Heart left ventricle (tissue), 16 donors: ENCODE results near the gene WRAP73. TPM values are rescaled to one million over a fixed set of nuclear protein-coding genes. Genes with fewer than 3 reads are reported as not detected.

Experiments
- ATAC-seq, 4 donors: fragments of 200-7000 bp; cut with Tn5 transposase; one replicate each; pipeline ENCODE4 v1.9.1; 2020 to 2022; ENCODE audit warnings: moderate library complexity in 4 of 4, mild to moderate bottlenecking in 3 of 4, moderate number of reproducible peaks in 1 of 4
- DNase-seq, 5 donors: peaks; one replicate each; pipeline ENCODE4 v3.0.0-alpha.2; 2020
- H3K27ac ChIP-seq, 12 donors: fragments of 200-600 bp; sonication (generic) in 4 of 12; one replicate each; pipeline versions ENCODE4 v1.5.0 to v1.8.0; 2016 to 2022; ENCODE audit warnings: mild to moderate bottlenecking in 2 of 12
- H3K27me3 ChIP-seq, 9 donors: fragments of 200-600 bp; sonication (generic) in 2 of 9; one replicate each; pipeline versions ENCODE4 v1.5.1 to v1.8.0; 2016 to 2022; ENCODE audit warnings: mild to moderate bottlenecking in 3 of 9
- H3K36me3 ChIP-seq, 9 donors: fragments of 200-600 bp; sonication (generic) in 2 of 9; one replicate each; pipeline versions ENCODE4 v1.5.0 to v1.8.0; 2018 to 2022; ENCODE audit warnings: mild to moderate bottlenecking in 2 of 9
- H3K4me1 ChIP-seq, 12 donors: fragments of 200-600 bp; sonication (generic) in 4 of 12; one replicate each; pipeline versions ENCODE4 v1.5.0 to v1.8.0; 2016 to 2022; ENCODE audit warnings: mild to moderate bottlenecking in 3 of 12
- H3K4me3 ChIP-seq, 12 donors: fragments of 200-600 bp; sonication (generic) in 4 of 12; one replicate each; pipeline versions ENCODE4 v1.5.0 to v1.8.0; 2017 to 2022; ENCODE audit warnings: mild to moderate bottlenecking in 9 of 12, moderate library complexity in 4 of 12
- H3K9me3 ChIP-seq, 12 donors: fragments of 200-600 bp; sonication (generic) in 4 of 12; one replicate each; pipeline versions ENCODE4 v1.5.0 to v1.8.0; 2016 to 2022; ENCODE audit warnings: mild to moderate bottlenecking in 1 of 12
- CTCF ChIP-seq, 12 donors: fragments of 200-600 bp; sonication (generic) in 4 of 12; IDR thresholded peaks; one replicate each; pipeline versions ENCODE4 v1.5.0 to v1.8.0; 2018 to 2022; ENCODE audit warnings: antibody characterized with exemption in 12 of 12, mild to moderate bottlenecking in 5 of 12
- POLR2A ChIP-seq, 2 donors: fragments of 450-650 bp; IDR thresholded peaks; one replicate each; pipeline ENCODE4 v1.6.1; 2017; ENCODE audit warnings: antibody characterized with exemption in 2 of 2, mild to moderate bottlenecking in 2 of 2, moderate library complexity in 2 of 2
- WGBS, 4 donors: extraction: QIAGEN DNeasy Blood & Tissue Kit in 2 of 4; methylation state at CpG; one replicate each; pipeline versions ENCODE4 v1.1.5 to v1.1.7; 2013 to 2018; 5-methylcytosine and 5-hydroxymethylcytosine counted together
- intact Hi-C, 10 donors: fragments of 100-400 bp; cut with DNase I; formaldehyde crosslinking; loops; one replicate each; pipeline versions ENCODE4 v1.11.1 to v1.14.2; 2022
- polyA plus RNA-seq, 2 donors: library from polyadenylated mRNA; stranded (reverse); fragments of 200-250 nt; gene quantifications; one replicate each; pipeline ENCODE4 v1.2.3, GENCODE V29; 2013
- total RNA-seq, 9 donors: library from RNA; depleted of rRNA in 2 of 9; stranded (reverse); fragments of >200 nt in 2 of 9; fragmentation: NEBNext Ultra II Directional in 3 of 9; extraction: Animal tissue kit (Norgen Biotek cat#: 25700) in 3 of 9; gene quantifications; one replicate each; pipeline versions ENCODE4 v1.1.0 to v1.2.4, GENCODE V29; 2016 to 2023
- donor health status: ischemic (EF 13 %, LVEDD 7.1; RV severe dilation, severe dysfunction).
- donor health status: healthy with polysubstance abuse.
- donor health status: DM: no; HTN: yes; CAD: no.
- donor health status: DM: no; HTN: no; CAD: no.
- donor health status: ischemic (EF 25% LVEDD 6.9; RV normal size, moderate dysfunction).
- donor health status: ischemic (EF 25% LVEDD 5.7; RV mildly dilated, moderate dysfunction).
- donor health status: healthy.
- donor health status: DM: yes; HTN: yes; CAD: no.
- donor health status: ischemic (EF 35%, LVEDD 5.7; RV mildly dilated, moderate dysfunction).
- donor health status: nonischemic (EF 11% LVEDD 7.7; RV severe dilation, severe dysfunction).
- donor health status: DM: yes; HTN: yes; CAD: no.
- donor health status: PGD.
- donor health status: ischemic (EF 29% LVEDD 5.4; RV normal size, mild dysfunction).
- donor health status: nonischemic (EF 23%, LVEDD 6.1; RV moderate dilation, normal function).

The WRAP73 gene
- total and polyA plus RNA-seq, 11 donors: 8.5 to 21.6 (median 11.3) TPM

- DNase-seq: no peak
- H3K27ac ChIP-seq: no peak overlapping the region
- peaks cover 0 to 17% (median 0%) of the 10 kb centered on the region in 12 donors for H3K4me1 ChIP-seq
- TF ChIP-seq POLR2A (IDR thresholded peaks at IDR 0.05): no peak
- TF ChIP-seq CTCF (IDR thresholded peaks at IDR 0.05): no peak
- no peaks in the 10 kb centered on the region for H3K9me3 ChIP-seq
- peaks cover 0 to 25% (median 5%) of the 10 kb centered on the region in 9 donors for H3K27me3 ChIP-seq
- no peak overlapping the region for H3K4me3 ChIP-seq
- ATAC-seq: no peak
- intact Hi-C loops: loop anchor here in 1 of 10 donors (5.0 kb wide), 1 partner anchor 42 kb away; no protein-coding TSS in a partner anchor
- H3K36me3 ChIP-seq: no peaks in the 10 kb centered on the region
- WGBS, 4 donors: 73 to 93% (median 86%) methylated on average over 3 to 14 of the region's 14 CpGs
These were observed 35.3 kb upstream of the WRAP73 start for GRCh38 chr1:3685222-3685621.

GRCh38 chr1:3683992-3684391 is 34.1 kb upstream of the WRAP73 start:
- H3K27ac ChIP-seq: no peak overlapping the region
- TF ChIP-seq POLR2A (IDR thresholded peaks at IDR 0.05) (no peak), CTCF (IDR thresholded peaks at IDR 0.05) (no peak)
- DNase-seq: no peak
- intact Hi-C loops: no loop called here
- no peak for ATAC-seq
- 22 to 28% (median 25%) methylated on average over 20 to 26 of the region's 26 CpGs; no CpG with 5 or more reads in 1 of the 4 donors for WGBS, 4 donors
- H3K4me1 ChIP-seq: peaks cover 0 to 12% (median 0%) of the 10 kb centered on the region in 12 donors
- no peaks in the 10 kb centered on the region for H3K36me3 ChIP-seq
- H3K9me3 ChIP-seq: no peaks in the 10 kb centered on the region
- H3K27me3 ChIP-seq: peaks cover 0 to 14% (median 5%) of the 10 kb centered on the region in 9 donors
- H3K4me3 ChIP-seq: peak overlapping the region in 1 of 12 donors; percentile 23

GRCh38 chr1:3683197-3683596 is 33.3 kb upstream of the WRAP73 start:
- Histone ChIP-seq H3K4me3 (no peak overlapping the region), H3K36me3 (no peaks in the 10 kb centered on the region), H3K4me1 (peaks cover 0 to 11% (median 0%) of the 10 kb centered on the region in 12 donors), H3K27me3 (peaks cover 0 to 11% (median 5%) of the 10 kb centered on the region in 9 donors), H3K9me3 (no peaks in the 10 kb centered on the region), H3K27ac (no peak overlapping the region)
- ATAC-seq (no peak), DNase-seq (no peak)
- WGBS, 4 donors: 97 to 100% (median 100%) methylated on average over 1 of the region's 1 CpG
- intact Hi-C loops: no loop called here
- TF ChIP-seq POLR2A (IDR thresholded peaks at IDR 0.05): no peak
- no peak for TF ChIP-seq CTCF (IDR thresholded peaks at IDR 0.05)

- 90 to 91% (median 90%) methylated on average over 9 to 27 of the region's 27 CpGs for WGBS, 4 donors
- intact Hi-C loops: no loop called here
- H3K9me3 ChIP-seq: no peaks in the 10 kb centered on the region
- H3K36me3 ChIP-seq: no peaks in the 10 kb centered on the region
- H3K27ac ChIP-seq: no peak overlapping the region
- TF ChIP-seq POLR2A (IDR thresholded peaks at IDR 0.05) (no peak), CTCF (IDR thresholded peaks at IDR 0.05) (no peak)
- H3K27me3 ChIP-seq: peaks cover 0 to 11% (median 5%) of the 10 kb centered on the region in 9 donors
- H3K4me1 ChIP-seq: peaks cover 0 to 19% (median 0%) of the 10 kb centered on the region in 12 donors
- ATAC-seq (no peak), DNase-seq (peak in 1 of 5 donors; percentile 51)
- H3K4me3 ChIP-seq: no peak overlapping the region
These were observed 32.2 kb upstream of the WRAP73 start for GRCh38 chr1:3681898-3682806.
